Left cardiac atrium (tissue), 4 donors: Measurements from ENCODE around the gene AATK. TPM values are rescaled to one million over a fixed set of nuclear protein-coding genes. Genes with fewer than 3 reads are reported as not detected.

Source experiments
- ATAC-seq, 2 donors: fragments of 200-7000 bp; cut with Tn5 transposase; one replicate each; pipeline ENCODE4 v1.9.1; 2020; ENCODE audit warnings: mild to moderate bottlenecking in 2 of 2, moderate library complexity in 2 of 2
- DNase-seq: peaks from one replicate; pipeline ENCODE4 v3.0.0-alpha.2; 2020
- intact Hi-C, 2 donors: fragments of 100-400 bp; cut with DNase I; formaldehyde crosslinking; loops; one replicate each; pipeline versions ENCODE4 v1.14.1 to v1.15.1; 2022 to 2023
- total RNA-seq, 2 donors: library from RNA; stranded (reverse); fragmentation: NEBNext Ultra II Directional; extraction: Animal tissue kit (Norgen Biotek cat#: 25700); gene quantifications; one replicate each; pipeline ENCODE4 v1.2.1, GENCODE V29; 2021
- donor health status: DM: no; HTN: yes; CAD: no.
- donor health status: DM: no; HTN: yes; CAD: no; lungs with severe emphysema.
- donor health status: DM: yes; HTN: yes; CAD: no.
- donor health status: Dilated cardiomyopathy.

The AATK gene
- total RNA-seq, 2 donors from 2014 or later: 8.3 to 12.7 TPM

- ATAC-seq (no peak), DNase-seq (no peak)
- intact Hi-C loops: no loop called here
These were observed 28.8 kb downstream of the AATK start for GRCh38 chr17:81137248-81137647.

GRCh38 chr17:81136366-81136765 is 29.7 kb downstream of the AATK start:
- ATAC-seq (no peak), DNase-seq (no peak)
- intact Hi-C loops: no loop called here

- DNase-seq: no peak
- ATAC-seq: no peak
- intact Hi-C loops: no loop called here
These were observed 30.3 kb downstream of the AATK start for GRCh38 chr17:81135505-81136278.

GRCh38 chr17:81134064-81134781 is 31.8 kb downstream of the AATK start:
- ATAC-seq (no peak), DNase-seq (no peak)
- intact Hi-C loops: no loop called here

- intact Hi-C loops: no loop called here
- DNase-seq: no peak
- ATAC-seq: no peak
These were observed 33.0 kb downstream of the AATK start for GRCh38 chr17:81132770-81133723.

GRCh38 chr17:81132197-81132540 is 33.9 kb downstream of the AATK start:
- no peak for DNase-seq
- intact Hi-C loops: no loop called here
- no peak for ATAC-seq

GRCh38 chr17:81131486-81132196 is 34.4 kb downstream of the AATK start:
- DNase-seq (no peak), ATAC-seq (no peak)
- intact Hi-C loops: no loop called here

GRCh38 chr17:81130385-81131361 is 35.3 kb downstream of the AATK start:
- DNase-seq (no peak), ATAC-seq (no peak)
- intact Hi-C loops: no loop called here

GRCh38 chr17:81129711-81130367 is 36.2 kb downstream of the AATK start:
- intact Hi-C loops: no loop called here
- DNase-seq (no peak), ATAC-seq (no peak)

- ATAC-seq (no peak), DNase-seq (no peak)
- intact Hi-C loops: no loop called here
These were observed 36.7 kb downstream of the AATK start for GRCh38 chr17:81129289-81129688.

GRCh38 chr17:81128774-81129173 is 37.2 kb downstream of the AATK start:
- ATAC-seq (peak in 1 of 2 donors; percentile 22), DNase-seq (no peak)
- intact Hi-C loops: no loop called here

- ATAC-seq: no peak
- no peak for DNase-seq
- intact Hi-C loops: no loop called here
These were observed 37.7 kb downstream of the AATK start for GRCh38 chr17:81128338-81128737.

GRCh38 chr17:81127526-81128177 is 38.4 kb downstream of the AATK start:
- intact Hi-C loops: no loop called here
- ATAC-seq (no peak), DNase-seq (no peak)

- DNase-seq (no peak), ATAC-seq (no peak)
- intact Hi-C loops: no loop called here
These were observed 38.9 kb downstream of the AATK start for GRCh38 chr17:81127133-81127455.

GRCh38 chr17:81126281-81127132 is 39.5 kb downstream of the AATK start:
- ATAC-seq: no peak

GRCh38 chr17:81125573-81126081 is 40.4 kb downstream of the AATK start:
- ATAC-seq (peak in 1 of 2 donors; percentile 14), DNase-seq (no peak)
- intact Hi-C loops: no loop called here

More at GRCh38 chr17:81126281-81127132, 39.5 kb downstream of the AATK start:
- intact Hi-C loops: no loop called here
- DNase-seq: no peak
